H1 (cell line): ENCODE data around the gene SRSF3. TPM values are rescaled to one million over a fixed set of nuclear protein-coding genes. Genes with fewer than 3 reads are reported as not detected.

ENCODE experiments used
- CTCF ChIA-PET: fragments of 300-600 bp; sonication (Branson Sonifier 250); formaldehyde crosslinking; loops from one replicate; lab custom pipeline; 2021; ENCODE audit not compliant: partially characterized antibody; lab: Charles Lee
- POLR2A ChIA-PET: fragments of 300-600 bp; sonication (Branson Sonifier 250); formaldehyde crosslinking; loops from one replicate; lab custom pipeline; 2021; ENCODE audit warnings: inconsistent platforms; ENCODE audit not compliant: partially characterized antibody; lab: Charles Lee
- DNase-seq, 2 experiments: peaks; one replicate each; pipeline versions ENCODE4 v3.0.0 to v3.0.0-alpha.2; 2010 to 2022; ENCODE audit warnings: low spot score in 2 of 2, low read depth in 1 of 2, mixed read lengths in 1 of 2
- FAIRE-seq: peaks from 2 replicates; lab custom pipeline; 2011; peaks lifted over from hg19 to GRCh38; lab: Jason Lieb, UNC
- H2AFZ ChIP-seq: 2 replicates; pipeline ENCODE4 v1.8.1; 2012; ENCODE audit warnings: low read length, inconsistent platforms
- H2AK5ac ChIP-seq: 2 replicates; pipeline ENCODE4 v1.6.1; 2013; ENCODE audit warnings: low read depth, low read length
- H2BK120ac ChIP-seq: replicated peaks from 2 replicates; pipeline ENCODE3; 2013; ENCODE audit warnings: low read depth, low read length, inconsistent platforms
- H2BK12ac ChIP-seq: 2 replicates; pipeline ENCODE4 v1.6.1; 2013; ENCODE audit warnings: low read depth, low read length
- H2BK15ac ChIP-seq: 2 replicates; pipeline ENCODE4 v1.6.1; 2013; ENCODE audit warnings: low read length
- H2BK20ac ChIP-seq: 2 replicates; pipeline ENCODE4 v1.6.1; 2013; ENCODE audit warnings: low read length
- H2BK5ac ChIP-seq: 2 replicates; pipeline ENCODE4 v1.6.1; 2013; ENCODE audit warnings: low read depth, low read length
- H3K14ac ChIP-seq: 2 replicates; pipeline ENCODE4 v1.6.1; 2013; ENCODE audit warnings: inconsistent platforms; ENCODE audit not compliant: insufficient read length
- H3K18ac ChIP-seq: 2 replicates; pipeline ENCODE4 v1.6.1; 2013; ENCODE audit warnings: low read length; ENCODE audit errors: extremely low read depth
- H3K23ac ChIP-seq: 2 replicates; pipeline ENCODE4 v1.6.1; 2013; ENCODE audit warnings: inconsistent platforms; ENCODE audit not compliant: insufficient read length
- H3K23me2 ChIP-seq: 2 replicates; pipeline ENCODE4 v1.6.1; 2013; ENCODE audit warnings: low read depth, low read length
- H3K27ac ChIP-seq: 2 replicates; pipeline ENCODE4 v1.6.1; 2011; ENCODE audit warnings: low read depth, low read length, inconsistent platforms
- H3K27me3 ChIP-seq, 4 experiments: replicated peaks in 1 of 4; 1 replicate in 1 of 4; 2 replicates in 3 of 4; pipeline versions ENCODE4 v1.6.1 to v1.8.1; 2011 to 2013; ENCODE audit warnings: low read length in 3 of 4, mild to moderate bottlenecking in 3 of 4, inconsistent platforms in 2 of 4, mixed read lengths in 2 of 4, moderate library complexity in 1 of 4; ENCODE audit not compliant: control insufficient read depth in 3 of 4, insufficient read depth in 3 of 4; ENCODE audit errors: extremely low read depth in 1 of 4
- H3K36me3 ChIP-seq, 4 experiments: 2 replicates each; pipeline versions ENCODE4 v1.6.1 to v1.8.1; 2011 to 2013; ENCODE audit warnings: mild to moderate bottlenecking in 4 of 4, low read length in 3 of 4, moderate library complexity in 2 of 4, control low read depth in 1 of 4, inconsistent platforms in 1 of 4; ENCODE audit not compliant: insufficient read depth in 4 of 4, control insufficient read depth in 2 of 4
- H3K4ac ChIP-seq: replicated peaks from 2 replicates; pipeline ENCODE3; 2013; ENCODE audit warnings: low read length, low read depth, mixed read lengths, inconsistent platforms; ENCODE audit not compliant: insufficient read length
- H3K4me1 ChIP-seq, 4 experiments: replicated peaks in 1 of 4; 1 replicate in 1 of 4; 2 replicates in 3 of 4; pipeline versions ENCODE4 v1.6.1 to v1.8.1; 2011 to 2013; ENCODE audit warnings: low read length in 3 of 4, inconsistent platforms in 2 of 4, mixed read lengths in 1 of 4; ENCODE audit not compliant: insufficient read depth in 4 of 4, control insufficient read depth in 3 of 4
- H3K4me2 ChIP-seq, 2 experiments: 2 replicates each; pipeline versions ENCODE4 v1.6.1 to v1.8.1; 2011 to 2013; ENCODE audit warnings: low read depth in 2 of 2, low read length in 2 of 2, control low read depth in 1 of 2, inconsistent platforms in 1 of 2, mild to moderate bottlenecking in 1 of 2; ENCODE audit not compliant: insufficient read depth in 1 of 2
- H3K4me3 ChIP-seq, 4 experiments: fragments of 200-600, 300-600 bp in 1 of 4; sonication (generic), shearing (Covaris generic), sonication (Bioruptor Twin) in 1 of 4; 2 replicates each; pipeline versions ENCODE4 v1.5.1 to v1.8.1; 2011 to 2016; ENCODE audit warnings: low read length in 4 of 4, low read depth in 3 of 4, control low read depth in 2 of 4, inconsistent platforms in 2 of 4, mild to moderate bottlenecking in 2 of 4, mixed read lengths in 1 of 4, moderate library complexity in 1 of 4; ENCODE audit not compliant: insufficient read depth in 2 of 4; ENCODE audit errors: extremely low read depth in 1 of 4
- H3K56ac ChIP-seq: replicated peaks from 2 replicates; pipeline ENCODE3; 2013; ENCODE audit warnings: low read depth, mild to moderate bottlenecking, mixed read lengths, low read length, inconsistent platforms; ENCODE audit not compliant: insufficient read length
- H3K79me1 ChIP-seq: 2 replicates; pipeline ENCODE4 v1.6.1; 2013; ENCODE audit warnings: low read depth, low read length, control low read depth
- H3K79me2 ChIP-seq, 2 experiments: 2 replicates each; pipeline versions ENCODE4 v1.6.1 to v1.8.1; 2012 to 2013; ENCODE audit warnings: low read length in 2 of 2, mild to moderate bottlenecking in 2 of 2, inconsistent platforms in 1 of 2; ENCODE audit not compliant: insufficient read depth in 2 of 2, control insufficient read depth in 1 of 2
- H3K9ac ChIP-seq, 4 experiments: replicated peaks in 1 of 4; 1 replicate in 1 of 4; 2 replicates in 3 of 4; pipeline versions ENCODE4 v1.6.1 to v1.8.1; 2011 to 2013; ENCODE audit warnings: low read depth in 3 of 4, low read length in 3 of 4, control low read depth in 2 of 4, mild to moderate bottlenecking in 2 of 4, moderate library complexity in 2 of 4, inconsistent platforms in 1 of 4; ENCODE audit errors: extremely low read depth in 1 of 4
- H3K9me3 ChIP-seq, 2 experiments: 2 replicates each; pipeline versions ENCODE4 v1.6.1 to v1.8.1; 2012 to 2013; ENCODE audit warnings: mild to moderate bottlenecking in 2 of 2, moderate library complexity in 2 of 2, control low read depth in 1 of 2, inconsistent platforms in 1 of 2, low read depth in 1 of 2, low read length in 1 of 2, mixed read lengths in 1 of 2; ENCODE audit not compliant: insufficient read depth in 2 of 2
- H4K20me1 ChIP-seq, 2 experiments: replicated peaks in 1 of 2; 2 replicates each; pipeline versions ENCODE3 to v1.8.1; 2011 to 2013; ENCODE audit warnings: inconsistent platforms in 2 of 2, low read length in 2 of 2, mild to moderate bottlenecking in 1 of 2; ENCODE audit not compliant: insufficient read depth in 2 of 2, control insufficient read depth in 1 of 2
- H4K5ac ChIP-seq: 2 replicates; pipeline ENCODE4 v1.6.1; 2013; ENCODE audit warnings: low read length, low read depth, mixed read lengths, inconsistent platforms; ENCODE audit not compliant: insufficient read length
- H4K8ac ChIP-seq: 2 replicates; pipeline ENCODE4 v1.8.0; 2013; ENCODE audit warnings: mild to moderate bottlenecking, moderate library complexity, low read length, inconsistent platforms; ENCODE audit not compliant: insufficient read depth; ENCODE audit errors: extremely low read depth
- H4K91ac ChIP-seq: replicated peaks from 2 replicates; pipeline ENCODE3; 2013; ENCODE audit warnings: low read length, mixed read lengths, inconsistent platforms; ENCODE audit not compliant: insufficient read length
- POLR2A ChIP-seq, 2 experiments: IDR thresholded peaks; 1 replicate in 1 of 2; 2 replicates in 1 of 2; pipeline ENCODE4 v1.6.1; 2011; ENCODE audit warnings: low read depth in 2 of 2, low read length in 2 of 2, mild to moderate bottlenecking in 2 of 2; ENCODE audit errors: control extremely low read depth in 1 of 2
- SUZ12 ChIP-seq: fragments of 200-600 bp; sonication (generic); IDR thresholded peaks from 2 replicates; pipeline ENCODE4 v1.6.1; 2012; ENCODE audit warnings: mild to moderate bottlenecking, inconsistent platforms, low read length, moderate library complexity, mixed read lengths
- WGBS, 2 experiments: shearing (Covaris generic) in 1 of 2; methylation state at CpG; one replicate each; pipeline versions ENCODE4 v1.1.6 to v1.1.7; 2013 to 2015; ENCODE audit warnings: low lambda C conversion rate in 2 of 2, mixed read lengths in 2 of 2, inconsistent platforms in 1 of 2, low coverage in 1 of 2, missing lambda C conversion rate in 1 of 2; ENCODE audit not compliant: insufficient replicate concordance in 2 of 2, insufficient coverage in 1 of 2, insufficient read length in 1 of 2; ENCODE audit errors: extremely low coverage in 1 of 2, missing lambda C conversion rate in 1 of 2; 5-methylcytosine and 5-hydroxymethylcytosine counted together
- polyA plus RNA-seq, 7 experiments: library from polyadenylated mRNA; depleted of rRNA in 3 of 7; stranded (reverse) in 5 of 7; unstranded in 2 of 7; fragments of >200 nt in 5 of 7; fragments of 200-250 nt in 2 of 7; gene quantifications; 1 replicate in 5 of 7; 2 replicates in 1 of 7; 4 replicates in 1 of 7; pipeline versions ENCODE4 v1.2.1 to v1.2.3, GENCODE V29; 2011 to 2013; ENCODE audit warnings: missing spikeins in 2 of 7, mixed read lengths in 2 of 7
- total RNA-seq: library from RNA; stranded (reverse); fragmentation: NEBNext Ultra II Directional; extraction: Animal tissue kit (Norgen Biotek cat#: 25700); gene quantifications from 2 replicates; pipeline ENCODE4 v1.2.1, GENCODE V29; 2021

The SRSF3 gene
- total and polyA plus RNA-seq, 2 of the 8 experiments (the other 6 are each of a cell fraction or from before 2014, with no cell fraction given), result 471 to 689 TPM

GRCh38 chr6:36603222-36604089 is 9.3 kb downstream of the SRSF3 start:
- H2BK120ac ChIP-seq, result no peak overlapping the region
- no peak overlapping the region for H2BK12ac ChIP-seq
- no peaks in the 10 kb centered on the region for H3K27me3 ChIP-seq
- no peak overlapping the region for H3K18ac ChIP-seq
- H4K5ac ChIP-seq, result no peak overlapping the region
- no peak overlapping the region for H2BK5ac ChIP-seq
- no peak overlapping the region for H4K91ac ChIP-seq
- peaks cover 0 to 3% (median 0%) of the 10 kb centered on the region in 4 experiments; a peak in 2 of 7 replicates for H3K4me1 ChIP-seq
- TF ChIP-seq POLR2A (IDR thresholded peaks at IDR 0.05; ENCODE audit: control extremely low read depth in 1 of 2, low read depth in 2 of 2, low read length in 2 of 2) (peak in 1 of 2 experiments; percentile 60; a peak in 1 of 3 replicates), SUZ12 (no peak)
- H3K56ac ChIP-seq, result no peak overlapping the region
- H3K4ac ChIP-seq, result no peak overlapping the region
- no peak for FAIRE-seq
- no peak overlapping the region for H2BK15ac ChIP-seq
- no peak overlapping the region for H3K9ac ChIP-seq
- no peak for DNase-seq
- peaks cover 54 to 100% (median 88%) of the 10 kb centered on the region in 4 experiments for H3K36me3 ChIP-seq
- H3K23me2 ChIP-seq, result no peaks in the 10 kb centered on the region; the same call in 1 of the 2 replicates
- ChIA-PET CTCF (interaction anchor here (0.6 kb wide), 1 partner anchor 269 kb away, joined by 3 read pairs; no protein-coding TSS in a partner anchor), POLR2A (interaction anchor here (0.7 to 14.6 kb wide), 11 partner anchors 5 to 1554 kb away, joined by 3 to 386 read pairs (median 4); partner anchors contain the start of gene SRSF3)
- no peak overlapping the region for H2AFZ ChIP-seq
- no peak overlapping the region for H3K4me3 ChIP-seq
- no peak overlapping the region for H2AK5ac ChIP-seq
- no peak overlapping the region for H2BK20ac ChIP-seq
- H3K27ac ChIP-seq, result no peak overlapping the region
- peaks cover 31 to 82% of the 10 kb centered on the region in 2 experiments for H3K79me2 ChIP-seq
- 95% methylated on average over 3 of the region's 3 CpGs; no CpG with 5 or more reads in 1 of the 2 experiments for WGBS, 2 experiments
- H3K79me1 ChIP-seq, result no peaks in the 10 kb centered on the region
- H3K9me3 ChIP-seq, result no peaks in the 10 kb centered on the region
- H3K23ac ChIP-seq, result no peak overlapping the region
- no peak overlapping the region for H4K8ac ChIP-seq
- no peak overlapping the region for H3K14ac ChIP-seq
- H3K4me2 ChIP-seq, result no peak overlapping the region
- H4K20me1 ChIP-seq, result peaks cover 40 to 60% of the 10 kb centered on the region in 2 experiments
